Stomach (tissue), 4 donors: ENCODE results near the gene ZDHHC5.

ENCODE experiments used
- CTCF ChIP-seq, 7 experiments: fragments of 450-650 bp in 4 of 7; fragments of 200-600 bp in 3 of 7; sonication (generic) in 3 of 7; IDR thresholded peaks; one replicate each; pipeline ENCODE4 v1.5.1; 2016 to 2019; ENCODE audit warnings: antibody characterized with exemption in 7 of 7, control low read depth in 2 of 7, mild to moderate bottlenecking in 1 of 7
- EP300 ChIP-seq: sonication (generic); formaldehyde crosslinking; IDR thresholded peaks from one replicate; pipeline ENCODE4 v1.6.1; 2017; ENCODE audit warnings: antibody characterized with exemption
- POLR2A ChIP-seq, 4 donors: fragments of 450-650 bp; IDR thresholded peaks; one replicate each; pipeline ENCODE4 v1.6.1; 2016; ENCODE audit warnings: antibody characterized with exemption in 4 of 4, control low read depth in 2 of 4, mild to moderate bottlenecking in 1 of 4, moderate library complexity in 1 of 4

GRCh38 chr11:57744357-57744756 is 76.4 kb downstream of the ZDHHC5 start:
- TF ChIP-seq POLR2A (IDR thresholded peaks at IDR 0.05), result no peak
- TF ChIP-seq CTCF (IDR thresholded peaks at IDR 0.05), result no peak
- TF ChIP-seq EP300, result no peak
